HuH-7 (cell line): ENCODE data around the gene GRIN1.
"Not testable (repeated sequence)": the region's sequence is repeated elsewhere in the genome, so short reads cannot be mapped to it uniquely, and the experiment has no call there.

Source experiments
- DNase-seq: peaks from one replicate; pipeline ENCODE4 v3.0.0; 2011; ENCODE audit warnings: low spot score

GRIN1 gene

GRCh38 chr9:137128862-137129455, 10.0 kb upstream of the GRIN1 start:
- no peak for DNase-seq

- peak; percentile 97 for DNase-seq
Observed at GRCh38 chr9:137129456-137130175, 9.3 kb upstream of the GRIN1 start.

- DNase-seq, result no peak
Observed at GRCh38 chr9:137130176-137130755, 8.7 kb upstream of the GRIN1 start.

- no peak for DNase-seq
Observed at GRCh38 chr9:137134191-137134590, 4.8 kb upstream of the GRIN1 start.

- DNase-seq, result not testable (repeated sequence)
Observed at GRCh38 chr9:137135154-137135553, 3.8 kb upstream of the GRIN1 start.

- DNase-seq, result no peak
Observed at GRCh38 chr9:137136261-137136880, 2.6 kb upstream of the GRIN1 start.

- DNase-seq, result no peak
Observed at GRCh38 chr9:137136881-137137607, 1.9 kb upstream of the GRIN1 start.

GRCh38 chr9:137138058-137138721, 764 bp upstream of the GRIN1 start:
- DNase-seq, result no peak

- DNase-seq, result no peak
Observed at GRCh38 chr9:137139468-137140150, 655 bp downstream of the GRIN1 start.

GRCh38 chr9:137140151-137141012, 1.4 kb downstream of the GRIN1 start:
- no peak for DNase-seq

- DNase-seq, result no peak
Observed at GRCh38 chr9:137141050-137141810, 2.3 kb downstream of the GRIN1 start.

- no peak for DNase-seq
Observed at GRCh38 chr9:137141976-137142936, 3.3 kb downstream of the GRIN1 start.

GRCh38 chr9:137143459-137143858, 4.5 kb downstream of the GRIN1 start:
- no peak for DNase-seq

GRCh38 chr9:137145731-137146526, 7.0 kb downstream of the GRIN1 start:
- DNase-seq, result no peak

GRCh38 chr9:137146527-137146918, 7.6 kb downstream of the GRIN1 start:
- no peak for DNase-seq

GRCh38 chr9:137147091-137147792, 8.3 kb downstream of the GRIN1 start:
- no peak for DNase-seq

GRCh38 chr9:137147793-137148160, 8.8 kb downstream of the GRIN1 start:
- no peak for DNase-seq
